ENCODE results near the gene APOL4.

APOL4 gene

DNA sequence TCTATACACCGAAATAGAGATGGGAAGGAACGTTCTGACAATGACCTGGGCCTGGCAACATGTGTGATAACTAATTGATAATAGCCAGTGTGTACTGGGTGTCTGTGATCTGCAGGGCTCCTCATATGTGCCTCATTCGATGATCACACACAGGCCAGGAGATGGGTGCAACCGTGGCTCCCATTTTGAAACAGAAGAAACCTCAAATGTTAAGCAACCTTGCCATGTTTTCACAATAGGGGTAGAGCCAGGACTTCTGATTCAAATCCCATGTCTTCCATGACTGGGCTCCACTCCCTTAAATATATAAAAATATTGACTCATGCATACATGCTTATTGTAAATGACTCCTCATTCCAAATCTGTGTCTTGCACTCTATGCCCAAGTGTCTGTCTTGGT is 52.2 kb downstream of the APOL4 start:
- no peak for DNase-seq

DNA sequence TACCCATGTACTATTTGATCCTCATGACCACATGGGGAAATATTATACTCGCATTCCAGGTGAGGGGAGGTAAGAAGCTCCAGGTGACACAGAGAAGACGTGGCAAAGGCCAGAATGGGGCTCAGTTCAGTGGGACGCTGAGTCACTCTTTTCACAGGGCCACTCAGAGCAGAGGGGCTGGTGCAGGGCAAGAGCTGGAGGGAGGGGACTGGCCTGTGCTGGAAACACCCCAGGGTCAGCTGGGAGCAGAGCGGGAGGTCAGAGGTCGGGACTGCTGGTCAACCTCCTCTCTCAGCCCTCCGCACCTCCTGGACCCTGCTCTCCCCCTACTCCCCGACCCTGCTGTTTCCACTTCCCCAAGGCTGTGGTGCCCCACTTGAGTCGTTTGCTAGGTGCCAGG is 53.2 kb downstream of the APOL4 start:
- no peak for DNase-seq

DNA sequence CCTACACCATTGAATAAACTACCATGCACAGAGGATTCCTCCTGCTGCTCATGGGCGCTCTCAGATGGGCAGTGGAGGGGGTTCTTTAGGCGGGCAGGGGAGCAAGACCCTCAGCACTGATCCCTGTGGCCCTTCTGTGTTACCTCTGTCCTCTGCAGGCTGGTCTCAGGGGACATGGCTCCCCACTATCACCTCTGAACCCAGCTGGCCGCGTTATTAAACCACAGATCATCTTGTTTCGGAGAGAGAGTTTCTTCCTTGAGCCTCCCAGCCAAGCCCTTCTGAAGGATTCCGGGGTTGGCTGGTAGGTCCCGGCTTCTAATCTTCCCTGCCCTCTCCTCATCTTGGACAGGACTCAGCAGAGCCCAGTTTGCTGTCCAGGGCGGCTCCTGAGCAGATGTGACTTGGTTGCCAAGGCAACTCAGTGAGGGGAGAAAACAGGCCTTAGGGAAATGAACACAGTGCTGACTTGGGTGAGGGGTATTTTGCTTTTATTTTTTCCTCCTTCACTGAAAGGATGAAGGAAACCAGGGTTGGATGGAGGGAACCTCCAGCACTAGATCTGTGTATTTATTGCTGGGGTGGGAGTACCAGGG is 54.3 kb downstream of the APOL4 start:
- no peak for DNase-seq

- no peak for DNase-seq
Measured at GRCh38 chr22:36145881-36146280, 55.7 kb downstream of the APOL4 start.

DNA sequence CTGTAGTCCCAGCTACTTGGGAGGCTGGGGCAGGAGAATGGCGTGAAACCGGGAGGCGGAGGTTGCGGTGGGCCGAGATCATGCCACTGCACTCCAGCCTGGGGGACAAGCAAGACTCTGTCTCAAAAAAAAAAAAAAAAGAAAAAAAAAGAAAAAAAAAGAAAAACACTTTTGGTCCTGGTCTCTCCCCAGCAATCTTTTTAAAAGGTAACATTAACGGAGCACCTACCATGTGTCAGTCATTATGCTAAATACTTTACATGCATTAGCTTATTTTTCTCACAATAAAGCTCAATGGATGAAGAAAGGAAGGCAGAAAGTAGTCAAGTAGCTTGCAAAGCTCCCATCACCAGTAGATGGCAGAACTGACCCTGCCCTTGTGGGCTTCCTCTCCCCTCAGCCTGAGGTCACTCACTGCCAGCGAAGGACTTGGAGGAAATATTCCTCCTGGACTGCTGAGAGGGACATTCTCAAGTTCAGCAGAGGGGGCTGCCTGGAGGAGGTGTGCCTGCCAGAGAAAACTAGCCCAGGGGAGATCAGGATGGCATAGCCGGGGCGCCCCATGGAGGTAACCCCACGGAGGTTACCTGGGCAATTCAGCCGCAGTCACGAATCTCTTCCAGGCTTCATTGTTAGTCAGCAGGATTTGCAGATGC is 56.6 kb downstream of the APOL4 start:
- no peak for DNase-seq

DNA sequence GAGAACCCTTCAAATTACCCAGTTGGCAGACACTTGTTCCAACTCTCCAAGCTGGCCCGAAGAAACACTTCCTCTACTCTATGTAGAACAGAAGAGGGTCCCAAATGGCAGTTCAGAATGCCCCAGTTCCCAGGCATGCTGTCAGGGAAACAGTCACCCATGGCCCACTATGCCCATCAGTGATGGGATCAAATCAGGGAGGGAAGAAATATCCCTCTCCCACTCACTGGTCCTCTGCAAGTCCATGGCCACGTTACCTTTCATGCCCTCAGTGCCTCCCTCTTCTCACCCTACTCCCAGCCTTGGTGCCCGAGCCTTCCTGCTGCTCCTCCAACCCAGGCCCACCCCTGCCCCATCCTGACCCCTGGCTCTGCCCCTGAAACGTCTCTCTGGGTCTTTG is 57.7 kb downstream of the APOL4 start:
- no peak for DNase-seq

DNA sequence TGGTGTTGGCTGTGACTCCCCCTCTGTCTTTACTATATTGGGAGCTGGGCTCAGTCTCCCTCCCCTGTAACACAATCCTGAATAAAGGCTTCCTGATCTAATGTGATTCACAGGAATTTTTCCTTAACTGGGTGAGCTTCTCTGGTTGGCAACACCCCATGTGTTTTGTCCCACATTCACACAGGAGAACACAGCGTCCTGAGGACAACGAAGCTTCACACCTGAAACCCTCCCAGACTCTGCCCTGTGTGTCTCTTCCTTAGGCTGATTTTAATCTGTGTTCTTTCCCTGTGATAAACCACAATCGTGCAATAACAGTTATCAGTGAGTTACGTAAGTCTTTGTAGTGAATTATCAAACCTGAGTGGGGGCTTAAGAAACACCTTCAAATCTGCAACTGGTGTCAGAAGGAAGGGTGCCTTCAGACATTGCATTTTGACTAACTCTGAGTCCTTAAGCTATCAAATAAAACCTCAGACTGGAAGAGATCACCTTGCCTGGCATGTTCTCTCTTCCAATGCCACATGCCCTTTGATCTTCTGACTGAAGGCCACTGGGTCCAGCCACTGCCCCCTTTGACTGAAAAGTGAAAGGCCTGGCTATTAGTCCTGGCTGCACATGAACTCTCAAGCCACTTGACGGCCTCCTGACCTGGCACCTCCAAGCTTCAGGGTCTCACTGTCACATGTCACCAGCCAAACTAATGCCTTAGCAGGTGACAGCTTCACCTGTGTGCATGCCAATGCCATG is 58.4 kb downstream of the APOL4 start:
- no peak for DNase-seq

- no peak for DNase-seq
Measured at GRCh38 chr22:36141481-36141880, 60.1 kb downstream of the APOL4 start.
